ENCODE measurements around the gene GNAS-AS1.

GNAS-AS1 gene

GRCh38 chr20:58886546-58886945, 35.8 kb upstream of the GNAS-AS1 start:
- no peak for FAIRE-seq

GRCh38 chr20:58884966-58885365, 34.3 kb upstream of the GNAS-AS1 start:
- no peak for DNase-seq (ENCODE audit: low spot score)
- no peak for FAIRE-seq

More at GRCh38 chr20:58886546-58886945, 35.8 kb upstream of the GNAS-AS1 start:
- DNase-seq (ENCODE audit: low spot score), result no peak

GRCh38 chr20:58883241-58883691, 32.6 kb upstream of the GNAS-AS1 start:
- no peak for DNase-seq (ENCODE audit: low spot score)
- no peak for FAIRE-seq

GRCh38 chr20:58882704-58883089, 32.0 kb upstream of the GNAS-AS1 start:
- DNase-seq (ENCODE audit: low spot score) (no peak), FAIRE-seq (no peak)

GRCh38 chr20:58880994-58881752, 30.5 kb upstream of the GNAS-AS1 start:
- DNase-seq (ENCODE audit: low spot score) (no peak), FAIRE-seq (no peak)

- DNase-seq (ENCODE audit: low spot score), result no peak
These were observed 29.7 kb upstream of the GNAS-AS1 start for GRCh38 chr20:58880441-58880840.

GRCh38 chr20:58878399-58878798, 27.7 kb upstream of the GNAS-AS1 start:
- no peak for DNase-seq (ENCODE audit: low spot score)
- no peak for FAIRE-seq

More at GRCh38 chr20:58880441-58880840, 29.7 kb upstream of the GNAS-AS1 start:
- no peak for FAIRE-seq

DNA sequence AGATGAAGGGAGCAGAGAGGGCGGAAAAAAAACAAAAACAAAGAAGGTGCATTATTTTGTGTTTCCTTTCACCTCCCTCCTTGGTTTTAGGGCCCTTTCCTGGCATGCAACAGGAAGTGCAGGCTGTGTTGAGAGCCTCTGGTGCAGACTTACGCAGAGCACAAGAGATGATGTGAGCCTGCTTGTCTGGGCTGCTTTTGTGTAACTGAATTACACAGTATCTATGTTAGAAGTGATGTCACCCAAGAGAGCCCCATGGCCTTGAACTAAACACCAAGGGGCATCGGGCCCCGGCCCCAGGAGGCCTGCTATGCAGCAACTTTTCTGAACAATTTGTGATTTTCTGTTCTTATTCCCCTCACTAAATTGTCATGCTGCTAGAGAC, 27.3 kb upstream of the GNAS-AS1 start:
- DNase-seq (ENCODE audit: low spot score) (no peak), FAIRE-seq (no peak)

GRCh38 chr20:58877050-58877975, 26.6 kb upstream of the GNAS-AS1 start:
- DNase-seq (ENCODE audit: low spot score), result no peak
- FAIRE-seq, result no peak

DNA sequence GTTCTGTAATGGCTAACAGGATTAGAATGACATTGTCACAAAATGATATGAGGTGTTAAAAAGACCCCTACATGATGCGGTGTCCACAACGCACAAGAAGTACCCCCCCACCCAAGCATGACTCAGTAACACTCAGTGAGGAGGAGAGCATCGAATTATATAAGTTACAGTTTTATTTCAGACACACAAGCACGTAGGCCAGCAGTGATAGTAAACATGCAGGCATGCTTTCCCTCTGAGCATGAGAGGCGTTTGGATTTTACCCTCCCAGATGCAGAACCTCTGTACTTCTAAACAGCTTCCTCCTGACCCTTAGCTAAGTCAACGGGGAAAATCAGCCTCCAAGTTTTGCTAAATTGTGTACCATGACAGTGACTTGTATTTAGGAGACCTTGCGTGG, 25.7 kb upstream of the GNAS-AS1 start:
- no peak for FAIRE-seq
- no peak for DNase-seq (ENCODE audit: low spot score)

DNA sequence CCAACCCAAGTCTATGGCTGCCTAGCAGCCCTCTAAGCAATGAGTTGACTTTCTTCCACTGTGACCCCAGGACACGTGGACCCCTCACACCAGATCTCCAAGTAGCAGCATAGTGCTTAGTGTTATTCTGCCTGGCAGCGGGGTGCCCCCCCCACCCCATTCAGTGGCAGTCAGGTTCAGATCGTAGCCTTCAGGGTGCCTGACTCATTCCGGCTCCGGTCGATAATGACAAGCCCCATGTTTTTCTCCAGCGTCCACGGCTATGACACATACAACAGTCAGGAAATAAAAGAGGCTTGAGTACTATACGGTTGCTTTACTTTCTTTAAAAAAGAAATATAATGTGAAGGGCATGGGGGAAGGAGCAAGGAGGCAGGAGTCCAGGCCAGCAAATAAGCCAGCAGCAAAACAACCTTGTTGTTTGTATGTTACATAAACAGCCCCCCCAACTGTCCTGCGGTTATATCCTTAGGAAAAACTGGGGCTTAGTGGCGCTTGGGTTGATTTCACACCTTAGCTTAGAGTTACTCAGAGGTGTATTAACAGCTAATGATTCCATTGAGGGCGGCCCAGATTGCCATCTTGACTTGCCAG, 24.9 kb upstream of the GNAS-AS1 start:
- no peak for FAIRE-seq
- peak; percentile 67 for DNase-seq (ENCODE audit: low spot score)

- no peak for DNase-seq (ENCODE audit: low spot score)
- no peak for FAIRE-seq
These were observed 24.4 kb upstream of the GNAS-AS1 start for GRCh38 chr20:58875111-58875510.

DNA sequence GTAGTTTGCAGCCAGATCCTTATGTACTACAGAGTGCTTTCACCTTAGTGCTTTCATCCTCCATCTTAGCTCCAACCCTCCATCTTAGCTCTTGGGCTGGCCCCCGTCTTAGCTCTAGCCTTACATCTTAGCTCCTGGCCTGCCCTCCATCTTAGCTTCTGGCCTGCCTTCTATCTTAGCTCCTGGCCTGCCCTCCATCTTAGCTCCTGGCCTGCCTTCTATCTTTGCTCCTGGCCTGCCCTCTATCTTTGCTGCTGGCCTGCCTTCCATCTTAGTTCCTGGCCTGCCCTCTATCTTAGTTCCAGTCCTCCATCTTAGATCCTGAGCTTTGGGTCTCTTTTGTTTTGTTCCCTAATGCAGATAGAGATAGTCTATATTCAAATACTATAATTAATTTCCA, 23.8 kb upstream of the GNAS-AS1 start:
- DNase-seq (ENCODE audit: low spot score), result no peak
- no peak for FAIRE-seq

DNA sequence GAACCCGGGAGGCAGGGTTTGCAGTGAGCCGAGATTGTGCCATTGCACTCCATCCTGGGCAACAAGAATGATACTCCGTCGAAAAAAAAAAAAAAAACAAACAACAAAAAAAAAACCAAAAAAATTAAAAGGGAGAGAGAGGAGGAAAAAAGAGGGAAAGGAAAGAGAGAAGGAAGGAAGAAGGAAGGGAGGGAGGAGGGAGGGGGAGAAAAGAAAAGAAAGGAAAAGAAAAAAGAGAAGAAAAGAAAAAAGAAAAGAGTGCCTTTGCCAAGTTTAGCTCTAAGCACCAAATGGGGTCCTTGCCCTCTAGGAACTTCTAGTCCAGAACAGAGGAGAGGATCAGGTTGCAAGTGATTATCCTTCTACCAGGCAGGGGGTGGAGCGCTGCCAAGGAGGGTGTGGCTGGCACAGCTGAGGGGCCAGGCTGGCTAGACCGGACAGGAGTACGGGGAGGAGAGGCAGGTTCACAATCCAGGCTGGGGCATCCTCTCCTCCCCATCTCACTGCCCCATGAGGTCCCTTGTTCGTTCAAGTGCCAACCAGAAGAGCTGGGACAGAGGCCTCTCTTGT, 20.9 kb upstream of the GNAS-AS1 start:
- DNase-seq (ENCODE audit: low spot score), result no peak
- FAIRE-seq, result no peak

GRCh38 chr20:58870293-58871014, 19.8 kb upstream of the GNAS-AS1 start:
- FAIRE-seq, result no peak
- DNase-seq (ENCODE audit: low spot score), result peak; percentile 89

- FAIRE-seq (no peak), DNase-seq (ENCODE audit: low spot score) (no peak)
These were observed 19.0 kb upstream of the GNAS-AS1 start for GRCh38 chr20:58869662-58870227.

DNA sequence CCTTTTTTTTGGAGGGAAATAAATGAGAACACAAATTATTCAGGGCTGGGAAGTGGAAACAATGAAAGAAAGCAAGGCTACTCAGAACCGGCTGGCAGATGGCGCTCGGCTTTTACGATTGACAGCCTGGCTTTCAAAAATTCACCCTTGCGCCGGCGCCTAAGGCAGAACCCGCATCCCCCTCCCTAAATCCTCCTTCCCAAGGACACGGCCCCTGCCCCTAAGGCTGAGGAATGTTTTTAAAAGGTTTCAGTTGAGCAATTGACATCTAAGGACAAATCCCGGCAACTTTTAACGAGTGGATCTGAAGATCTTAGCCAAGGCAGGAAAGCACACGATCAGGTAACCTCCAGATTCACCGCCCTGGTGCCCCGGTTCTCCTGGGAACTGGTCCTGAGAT, 18.1 kb upstream of the GNAS-AS1 start:
- no peak for FAIRE-seq
- no peak for DNase-seq (ENCODE audit: low spot score)

DNA sequence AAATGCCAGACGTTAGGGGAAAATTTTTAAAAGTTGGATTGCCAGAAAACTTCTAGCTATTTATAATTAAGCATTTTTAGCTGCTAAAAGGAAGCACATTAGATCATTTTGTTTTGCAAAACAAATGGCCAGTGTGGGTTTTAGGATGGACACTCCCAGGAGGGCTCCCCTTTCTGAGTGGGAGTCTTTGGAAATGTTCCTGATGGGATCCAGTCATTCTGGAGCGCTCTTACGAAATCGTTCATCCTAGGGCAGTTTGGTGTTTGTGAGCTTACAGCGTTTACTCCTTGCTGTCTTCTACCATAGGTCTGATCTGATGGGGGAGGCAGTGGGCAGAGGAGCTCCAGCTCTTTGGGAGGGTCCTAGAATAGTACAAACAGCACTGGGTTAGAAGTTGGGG, 16.5 kb upstream of the GNAS-AS1 start:
- DNase-seq (ENCODE audit: low spot score), result no peak
- no peak for FAIRE-seq

DNA sequence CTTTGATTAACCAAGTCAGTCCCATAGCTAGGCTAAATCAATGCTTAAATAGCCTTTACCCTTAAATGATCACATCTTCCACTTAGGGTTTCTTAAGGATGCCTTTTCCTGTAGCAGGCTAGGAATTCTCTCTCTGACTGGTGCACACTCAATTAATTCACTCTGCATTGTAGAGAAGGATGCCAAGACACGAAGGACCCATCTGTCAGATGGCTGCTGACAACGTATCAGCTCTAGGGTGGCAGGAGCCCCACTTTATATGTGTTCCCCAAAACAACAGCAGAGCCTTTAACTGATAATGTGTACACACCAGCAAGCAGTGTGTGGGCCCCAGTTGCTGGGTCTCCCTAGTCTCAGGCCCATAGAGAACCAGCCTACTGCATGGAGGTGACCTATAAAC, 15.1 kb upstream of the GNAS-AS1 start:
- DNase-seq (ENCODE audit: low spot score) (no peak), FAIRE-seq (no peak)

GRCh38 chr20:58864346-58864745, 13.6 kb upstream of the GNAS-AS1 start:
- DNase-seq (ENCODE audit: low spot score) (no peak), FAIRE-seq (no peak)

Data from urothelium cell line (cell line).